Measurements from ENCODE around the gene MPPED1.

- TF ChIP-seq POLR2AphosphoS5 (IDR thresholded peaks at IDR 0.05; ENCODE audit: borderline replicate concordance, low read depth, low read length) (no peak), EZH2 (IDR thresholded peaks at IDR 0.05) (no peak), FOXP2 (optimal IDR thresholded peaks at IDR 0.05; ENCODE audit: control extremely low read depth, extremely low read length, insufficient read depth) (no peak)
Measured at GRCh38 chr22:43434275-43434927, 22.6 kb downstream of the MPPED1 start.
